ENCODE data around the gene GEMIN5. TPM values are rescaled to one million over a fixed set of nuclear protein-coding genes. Genes with fewer than 3 reads are reported as not detected.

GEMIN5 gene
- polyA plus RNA-seq, 1 of the 3 experiments (the other 2 are of a cell fraction) = 6.6 TPM

- Histone ChIP-seq H3K9ac (peak within 1 kb of the TSS; percentile 84), H3K9me2 (no peaks in the 10 kb centered on the region), H3K4me2 (peak within 1 kb of the TSS; percentile 82), H3K27ac (ENCODE audit: low read depth in 2 of 2, low read length in 1 of 2) (peak within 1 kb of the TSS; percentile 58 to 78; a peak in 3 of 4 replicates), H4K20me1 (ENCODE audit: insufficient read depth) (peaks cover 3% of the 10 kb centered on the region; the same call in 1 of the 2 replicates), H3K79me2 (ENCODE audit: insufficient read depth) (peaks cover 63% of the 10 kb centered on the region), H3K4me1 (ENCODE audit: control insufficient read depth in 1 of 2, insufficient read depth in 2 of 2, low read depth in 1 of 2, low read length in 1 of 2) (peaks cover 7 to 15% of the 10 kb centered on the region in 2 experiments; a peak in 3 of 4 replicates), H2AFZ (ENCODE audit: low read depth) (peak within 1 kb of the TSS; percentile 94), H3K36me3 (replicated peaks in 1 of 2; ENCODE audit: control insufficient read depth in 1 of 2, insufficient read depth in 2 of 2, low read length in 1 of 2) (no peaks in the 10 kb centered on the region), H3K27me3 (ENCODE audit: insufficient read depth) (no peaks in the 10 kb centered on the region), H3F3A (replicated peaks; ENCODE audit: insufficient read depth) (peaks cover 9% of the 10 kb centered on the region), H3K4me3 (ENCODE audit: low read depth in 2 of 2, low read length in 1 of 2) (peak within 1 kb of the TSS; percentile 82 to 90), H3K9me3 (no peaks in the 10 kb centered on the region)
- 2% methylated on average over 35 of the region's 40 CpGs for WGBS (ENCODE audit: low lambda C conversion rate)
- peak; percentile 91 for DNase-seq
- ChIA-PET POLR2A (no interaction called here), CTCF (interaction anchor here (1.0 to 1.4 kb wide), 2 partner anchors 31 to 286 kb away, joined by 3 to 4 read pairs; no protein-coding TSS in a partner anchor)
- TF ChIP-seq MXI1 (IDR thresholded peaks at IDR 0.05; ENCODE audit: low read depth, low read length) (peak; percentile 41), RFX5 (IDR thresholded peaks at IDR 0.05; ENCODE audit: low read length) (no peak), TCF12 (IDR thresholded peaks at IDR 0.05) (peak; percentile 17; the same call in 1 of the 2 replicates), NFIC (IDR thresholded peaks at IDR 0.05; ENCODE audit: borderline replicate concordance) (no peak), SMC3 (IDR thresholded peaks at IDR 0.05; ENCODE audit: low read depth, low read length) (no peak), SIN3A (IDR thresholded peaks at IDR 0.05; ENCODE audit: borderline replicate concordance, low read depth, low read length) (peak; percentile 75; the same call in 1 of the 2 replicates), POLR2AphosphoS5 (IDR thresholded peaks at IDR 0.05; ENCODE audit: low read depth, low read length) (peak; percentile 96), USF2 (IDR thresholded peaks at IDR 0.05; ENCODE audit: borderline replicate concordance, low read depth, low read length) (no peak), TAF1 (IDR thresholded peaks at IDR 0.05; ENCODE audit: borderline replicate concordance, low read depth, low read length) (peak; percentile 95), ZBTB33 (IDR thresholded peaks at IDR 0.05; ENCODE audit: borderline replicate concordance, low read depth) (no peak), USF1 (IDR thresholded peaks at IDR 0.05; ENCODE audit: borderline replicate concordance, low read depth) (no peak), FOSL2 (IDR thresholded peaks at IDR 0.05; ENCODE audit: borderline replicate concordance, low read depth) (no peak), MEF2A (IDR thresholded peaks at IDR 0.05; ENCODE audit: borderline replicate concordance, low read depth) (no peak), ELF1 (IDR thresholded peaks at IDR 0.05) (peak; percentile 44; the same call in 1 of the 2 replicates), CHD2 (IDR thresholded peaks at IDR 0.05; ENCODE audit: low read length, partially characterized antibody) (peak; percentile 41), NRF1 (IDR thresholded peaks at IDR 0.05; ENCODE audit: low read depth, low read length) (peak; percentile 64), FOXM1 (IDR thresholded peaks at IDR 0.05; ENCODE audit: low read depth) (no peak), GABPA (IDR thresholded peaks at IDR 0.05; ENCODE audit: low read depth) (peak; percentile 27; the same call in 1 of the 2 replicates), RCOR1 (IDR thresholded peaks at IDR 0.05; ENCODE audit: low read length) (0 out of 2 replicates have a peak, but pooled peaks have one; percentile 26), RXRA (IDR thresholded peaks at IDR 0.05; ENCODE audit: borderline replicate concordance, low read depth) (no peak), CTCF (IDR thresholded peaks at IDR 0.05) (no peak), JUND (IDR thresholded peaks at IDR 0.05) (no peak), RAD21 (IDR thresholded peaks at IDR 0.05; ENCODE audit: low read length) (no peak; the same call in 1 of the 2 replicates), PBX3 (IDR thresholded peaks at IDR 0.05) (no peak), YY1 (IDR thresholded peaks at IDR 0.05; ENCODE audit: low read depth) (peak; percentile 97), MAX (IDR thresholded peaks at IDR 0.05; ENCODE audit: low read depth) (peak; percentile 80), TEAD4 (IDR thresholded peaks at IDR 0.05; ENCODE audit: borderline replicate concordance, insufficient read depth) (no peak), FOXJ3 (CRISPR knock-in tag; IDR thresholded peaks at IDR 0.05) (no peak)
Measured at GRCh38 chr5:154940772-154941620, 3.0 kb upstream of the GEMIN5 start, which contains the start of gene MRPL22. Gene MRPL22 (plus strand): TSS chr5:154941073. CDS start chr5:154941111, 38 bp downstream.
